ENCODE data around the gene NEUROG2. TPM values are rescaled to one million over a fixed set of nuclear protein-coding genes. Genes with fewer than 3 reads are reported as not detected.
"Not testable (repeated sequence)": the region's sequence is repeated elsewhere in the genome, so short reads cannot be mapped to it uniquely, and the experiment has no call there.

NEUROG2 gene
- polyA plus RNA-seq, 12 donors = 0.05 to 0.22 TPM; not detected in 10

GRCh38 chr4:112492321-112492720 lies 23.7 kb downstream of the NEUROG2 start:
- DNase-seq = no peak

GRCh38 chr4:112490808-112491207 lies 25.2 kb downstream of the NEUROG2 start:
- not testable (repeated sequence) for DNase-seq

- no peak for DNase-seq
Observed at GRCh38 chr4:112485930-112486329, 30.1 kb downstream of the NEUROG2 start.

GRCh38 chr4:112473985-112474384 lies 42.0 kb downstream of the NEUROG2 start:
- no peak for DNase-seq

- DNase-seq = no peak
Observed at GRCh38 chr4:112472318-112472717, 43.7 kb downstream of the NEUROG2 start.

Other genes with a start within 250 kb of the NEUROG2 start
- gene TIFA, start 230.3 kb downstream of the NEUROG2 start, polyA plus RNA-seq (ENCODE audit: insufficient read length in 12 of 12) = 10 to 100 TPM in 1 of 12 donors, 1 to 10 TPM in 10, not detected in 1; 3.3 to 10.2 (median 6.7) TPM
- 10 to 100 TPM in 4 of 12 donors, 1 to 10 TPM in 7, not detected in 1; 2.4 to 16.9 (median 7.7) TPM for gene ALPK1, start 218.8 kb downstream of the NEUROG2 start, polyA plus RNA-seq (ENCODE audit: insufficient read length in 12 of 12)
- gene ZGRF1, start 120.7 kb upstream of the NEUROG2 start, polyA plus RNA-seq (ENCODE audit: insufficient read length in 12 of 12) = 10 to 100 TPM in 5 of 12 donors, 1 to 10 TPM in 6, not detected in 1; 5.1 to 15.8 (median 9.8) TPM
- gene LARP7, start 121.0 kb upstream of the NEUROG2 start, polyA plus RNA-seq (ENCODE audit: insufficient read length in 12 of 12) = 100 to 1,000 TPM in 2 of 12 donors, 10 to 100 TPM in 9, not detected in 1; 43.8 to 120 (median 63.2) TPM

Data from muscle of arm (tissue), 12 donors.